Stimulated activated CD4-positive, alpha-beta T cell treated with anti-CD3 and anti-CD28 coated beads, Interleukin-4, amount 100 ng/mL, for 48 hours (primary cell): ENCODE results near the gene SDCCAG8.

ENCODE experiments used
- DNase-seq, 2 donors: peaks; one replicate each; pipeline ENCODE4 v3.0.0-alpha.2; 2020; ENCODE audit warnings: low read depth in 2 of 2

Gene SDCCAG8

GRCh38 chr1:243420016-243420945, 164.4 kb downstream of the SDCCAG8 start:
- no peak for DNase-seq

- DNase-seq: no peak
Measured at GRCh38 chr1:243420946-243421685, 165.3 kb downstream of the SDCCAG8 start.

- DNase-seq: peak; percentile 17 to 26
Measured at GRCh38 chr1:243421784-243422183, 165.9 kb downstream of the SDCCAG8 start.

GRCh38 chr1:243422362-243422761, 166.5 kb downstream of the SDCCAG8 start:
- DNase-seq: no peak

- DNase-seq: no peak
Measured at GRCh38 chr1:243428084-243428483, 172.2 kb downstream of the SDCCAG8 start.

- DNase-seq: no peak
Measured at GRCh38 chr1:243428617-243429342, 172.9 kb downstream of the SDCCAG8 start.

GRCh38 chr1:243431591-243431990, 175.8 kb downstream of the SDCCAG8 start:
- no peak for DNase-seq

- no peak for DNase-seq
Measured at GRCh38 chr1:243432136-243432535, 176.3 kb downstream of the SDCCAG8 start.

- no peak for DNase-seq
Measured at GRCh38 chr1:243433737-243434370, 178.0 kb downstream of the SDCCAG8 start.

GRCh38 chr1:243434594-243434993, 178.8 kb downstream of the SDCCAG8 start:
- DNase-seq: no peak

GRCh38 chr1:243435836-243436235, 180.0 kb downstream of the SDCCAG8 start:
- DNase-seq: no peak

- no peak for DNase-seq
Measured at GRCh38 chr1:243438146-243438545, 182.3 kb downstream of the SDCCAG8 start.

GRCh38 chr1:243438815-243439214, 183.0 kb downstream of the SDCCAG8 start:
- no peak for DNase-seq

- no peak for DNase-seq
Measured at GRCh38 chr1:243440406-243440805, 184.6 kb downstream of the SDCCAG8 start.

- no peak for DNase-seq
Measured at GRCh38 chr1:243441601-243442000, 185.8 kb downstream of the SDCCAG8 start.

- no peak for DNase-seq
Measured at GRCh38 chr1:243443557-243443956, 187.7 kb downstream of the SDCCAG8 start.

- no peak for DNase-seq
Measured at GRCh38 chr1:243447347-243447746, 191.5 kb downstream of the SDCCAG8 start.

GRCh38 chr1:243447844-243448243, 192.0 kb downstream of the SDCCAG8 start:
- no peak for DNase-seq

- no peak for DNase-seq
Measured at GRCh38 chr1:243449373-243449772, 193.5 kb downstream of the SDCCAG8 start.

GRCh38 chr1:243452092-243452491, 196.3 kb downstream of the SDCCAG8 start:
- no peak for DNase-seq

- DNase-seq: no peak
Measured at GRCh38 chr1:243454328-243454997, 198.6 kb downstream of the SDCCAG8 start.
